Skeletal muscle satellite cell (primary cell): ENCODE data around the gene IFNL4.
A peak's percentile ranks its signal among the peaks of the same experiment; 100 is the strongest.
"Not testable (repeated sequence)": the region's sequence is repeated elsewhere in the genome, so short reads cannot be mapped to it uniquely, and the experiment has no call there.

ENCODE experiments used
- H3K27me3 ChIP-seq: 2 replicates; pipeline ENCODE4 v1.7.0; 2013; ENCODE audit warnings: low read length; ENCODE audit not compliant: control insufficient read depth, insufficient read depth
- H3K36me3 ChIP-seq: 2 replicates; pipeline ENCODE4 v1.7.0; 2013; ENCODE audit warnings: mild to moderate bottlenecking, control low read depth, low read length; ENCODE audit not compliant: insufficient read depth
- H3K4me1 ChIP-seq: 2 replicates; pipeline ENCODE4 v1.7.0; 2013; ENCODE audit warnings: low read length; ENCODE audit not compliant: control insufficient read depth, insufficient read depth
- H3K4me2 ChIP-seq: 2 replicates; pipeline ENCODE4 v1.7.0; 2013; ENCODE audit warnings: mild to moderate bottlenecking, low read length
- H3K4me3 ChIP-seq: 2 replicates; pipeline ENCODE4 v1.7.0; 2013; ENCODE audit warnings: low read length
- H3K9ac ChIP-seq: 2 replicates; pipeline ENCODE4 v1.7.0; 2013; ENCODE audit warnings: mild to moderate bottlenecking, low read depth, low read length, moderate library complexity
- H3K9me3 ChIP-seq: replicated peaks from 2 replicates; pipeline ENCODE4 v1.7.0; 2013; ENCODE audit warnings: mild to moderate bottlenecking, control low read depth, low read length

IFNL4 gene

DNA sequence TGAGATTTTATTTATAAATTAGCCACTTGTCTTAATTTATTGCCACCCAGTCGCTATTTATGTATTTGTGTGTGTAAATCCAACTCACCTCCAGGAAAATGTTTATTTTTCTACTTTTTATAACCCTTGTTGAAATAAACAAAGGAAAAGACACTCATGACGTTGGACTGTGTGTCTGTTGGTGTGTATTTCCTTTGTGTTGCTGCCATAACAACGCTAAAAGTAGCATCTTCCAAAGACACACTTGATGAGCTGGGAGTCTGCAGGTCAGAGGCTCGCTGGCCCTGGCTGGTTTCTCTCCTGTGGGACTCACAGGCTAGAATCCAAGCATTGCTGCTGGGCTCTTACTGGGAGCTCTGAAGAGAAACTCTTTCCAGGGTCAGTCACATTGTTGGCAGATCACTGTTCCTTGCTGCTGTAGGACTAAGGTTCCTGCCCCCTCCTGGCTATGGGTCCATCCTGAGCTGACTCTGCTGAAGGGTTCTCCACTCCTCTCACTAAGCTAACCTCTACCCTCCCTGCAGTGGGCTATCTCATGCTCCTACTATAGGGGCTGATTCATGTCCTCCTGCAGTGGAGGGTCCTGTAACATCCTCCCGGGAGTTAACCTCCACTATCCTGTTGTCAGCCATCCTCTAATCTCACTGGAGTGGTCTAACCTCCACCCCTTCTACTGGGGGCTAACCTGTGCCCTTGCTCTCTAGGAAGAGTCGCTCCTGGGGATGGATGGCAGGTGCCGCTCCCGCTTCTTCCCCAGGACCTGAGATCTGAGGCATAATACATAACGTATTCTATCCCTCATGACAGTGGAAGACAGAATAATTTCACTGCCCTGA is 21.6 kb upstream of the IFNL4 start:
- peaks cover 3% of the 10 kb centered on the region for H3K4me1 ChIP-seq
- H3K27me3 ChIP-seq = peaks cover 26% of the 10 kb centered on the region
- H3K4me3 ChIP-seq = no peak overlapping the region
- no peak overlapping the region for H3K9ac ChIP-seq
- H3K36me3 ChIP-seq = no peaks in the 10 kb centered on the region
- H3K9me3 ChIP-seq = no peaks in the 10 kb centered on the region
- no peak overlapping the region for H3K4me2 ChIP-seq

DNA sequence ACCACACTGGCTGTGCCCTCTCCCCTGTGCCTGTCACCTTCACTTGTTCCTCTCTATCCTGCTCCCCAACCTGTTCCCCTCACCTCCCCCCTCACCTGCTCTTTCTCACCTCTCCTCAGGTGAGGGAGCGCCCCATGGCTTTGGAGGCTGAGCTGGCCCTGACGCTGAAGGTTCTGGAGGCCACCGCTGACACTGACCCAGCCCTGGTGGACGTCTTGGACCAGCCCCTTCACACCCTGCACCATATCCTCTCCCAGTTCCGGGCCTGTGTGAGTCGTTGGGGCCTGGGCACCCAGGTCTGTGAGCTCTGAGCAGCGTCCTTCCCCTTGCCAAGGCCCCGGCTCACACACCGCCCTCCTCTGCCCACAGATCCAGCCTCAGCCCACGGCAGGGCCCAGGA is 20.7 kb upstream of the IFNL4 start:
- not testable (repeated sequence) for H3K9ac ChIP-seq, H3K9me3 ChIP-seq, H3K4me3 ChIP-seq, H3K4me1 ChIP-seq, H3K4me2 ChIP-seq, H3K36me3 ChIP-seq
- peaks cover 32% of the 10 kb centered on the region for H3K27me3 ChIP-seq

DNA sequence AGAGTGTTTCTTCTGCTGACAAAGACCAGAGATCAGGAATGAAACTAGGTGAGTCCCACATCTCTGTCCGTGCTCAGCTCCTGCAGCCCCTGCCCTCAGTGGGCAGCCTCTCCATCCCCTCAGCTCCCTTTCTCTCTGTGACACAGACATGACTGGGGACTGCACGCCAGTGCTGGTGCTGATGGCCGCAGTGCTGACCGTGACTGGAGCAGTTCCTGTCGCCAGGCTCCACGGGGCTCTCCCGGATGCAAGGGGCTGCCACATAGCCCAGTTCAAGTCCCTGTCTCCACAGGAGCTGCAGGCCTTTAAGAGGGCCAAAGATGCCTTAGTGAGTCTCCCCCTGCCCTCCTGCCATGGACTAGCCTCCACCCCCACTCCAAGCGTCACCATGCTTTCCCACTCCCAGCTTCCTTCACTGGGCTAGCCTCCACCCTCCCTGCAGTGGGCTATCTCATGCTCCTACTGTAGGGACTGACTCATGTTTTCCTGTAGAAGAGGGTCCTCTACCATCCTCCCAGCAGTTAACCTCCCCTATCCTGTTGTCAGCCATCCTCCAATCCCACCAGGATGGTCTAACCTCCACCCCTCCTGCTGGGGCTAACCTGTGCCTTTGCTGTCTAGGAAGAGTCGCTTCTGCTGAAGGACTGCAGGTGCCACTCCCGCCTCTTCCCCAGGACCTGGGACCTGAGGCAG is 20.0 kb upstream of the IFNL4 start:
- not testable (repeated sequence) for H3K9ac ChIP-seq, H3K4me1 ChIP-seq, H3K36me3 ChIP-seq, H3K4me3 ChIP-seq, H3K4me2 ChIP-seq, H3K9me3 ChIP-seq
- peaks cover 39% of the 10 kb centered on the region for H3K27me3 ChIP-seq

DNA sequence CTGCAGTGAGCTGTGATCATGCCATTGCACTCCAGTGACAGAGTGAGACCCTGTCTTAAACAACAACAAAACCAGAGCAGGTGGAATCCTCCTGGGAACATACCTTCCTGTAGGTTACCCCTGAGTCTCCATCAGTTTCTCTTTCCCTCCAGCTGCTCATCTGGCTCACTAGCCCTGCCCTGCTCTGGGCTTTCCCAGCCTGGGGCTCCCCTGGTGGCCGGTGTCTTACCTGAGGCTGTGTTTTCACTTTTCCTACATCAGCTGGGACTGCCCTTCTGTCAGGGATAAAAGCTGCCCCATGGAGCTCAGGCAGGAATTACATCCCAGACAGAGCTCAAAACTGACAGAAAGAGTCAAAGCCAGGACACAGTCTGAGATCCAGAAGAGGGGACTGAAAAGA is 19.4 kb upstream of the IFNL4 start, which contains the start of gene IFNL2:
Gene IFNL2, plus strand, starts transcription at position 312 of the 400 bp plus-strand sequence. CDS start 173 bp downstream, outside the sequence.
- not testable (repeated sequence) for H3K36me3 ChIP-seq, H3K9me3 ChIP-seq, H3K4me1 ChIP-seq, H3K4me3 ChIP-seq, H3K9ac ChIP-seq, H3K4me2 ChIP-seq
- peaks cover 44% of the 10 kb centered on the region for H3K27me3 ChIP-seq

DNA sequence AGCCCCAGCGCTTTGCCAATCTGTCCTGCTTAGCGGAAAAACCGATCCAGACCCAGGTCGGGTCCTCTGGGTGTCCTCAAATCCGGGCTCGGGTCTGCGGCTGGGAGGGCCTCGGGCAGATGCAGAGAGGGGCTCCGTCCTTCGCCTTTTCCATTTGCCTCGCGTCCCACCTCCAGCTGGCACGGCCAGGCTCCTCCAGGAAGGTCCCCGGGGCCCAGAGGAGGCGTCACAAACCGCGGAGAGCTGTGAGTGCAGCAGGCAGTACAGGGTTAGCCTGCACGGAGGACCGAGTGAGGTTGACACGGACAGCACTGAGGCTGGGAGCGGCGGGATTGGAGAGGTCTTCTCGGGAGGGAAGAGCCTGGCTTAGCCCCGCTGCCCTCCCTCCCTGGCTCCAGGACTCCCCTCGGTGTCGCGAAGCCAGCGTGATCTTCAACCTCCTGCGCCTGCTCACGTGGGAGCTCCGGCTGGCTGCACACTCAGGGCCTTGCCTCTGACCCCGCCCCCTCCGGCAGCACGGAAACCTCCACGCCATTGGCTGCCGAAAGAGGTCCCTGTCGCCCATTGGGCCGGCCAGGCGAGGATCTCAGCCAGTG is 16.8 kb upstream of the IFNL4 start:
- Histone ChIP-seq H3K9ac (no peak overlapping the region), H3K4me1 (peaks cover 9% of the 10 kb centered on the region), H3K4me3 (no peak overlapping the region), H3K4me2 (peak overlapping the region; percentile 15), H3K36me3 (no peaks in the 10 kb centered on the region), H3K27me3 (peaks cover 56% of the 10 kb centered on the region), H3K9me3 (no peaks in the 10 kb centered on the region)

DNA sequence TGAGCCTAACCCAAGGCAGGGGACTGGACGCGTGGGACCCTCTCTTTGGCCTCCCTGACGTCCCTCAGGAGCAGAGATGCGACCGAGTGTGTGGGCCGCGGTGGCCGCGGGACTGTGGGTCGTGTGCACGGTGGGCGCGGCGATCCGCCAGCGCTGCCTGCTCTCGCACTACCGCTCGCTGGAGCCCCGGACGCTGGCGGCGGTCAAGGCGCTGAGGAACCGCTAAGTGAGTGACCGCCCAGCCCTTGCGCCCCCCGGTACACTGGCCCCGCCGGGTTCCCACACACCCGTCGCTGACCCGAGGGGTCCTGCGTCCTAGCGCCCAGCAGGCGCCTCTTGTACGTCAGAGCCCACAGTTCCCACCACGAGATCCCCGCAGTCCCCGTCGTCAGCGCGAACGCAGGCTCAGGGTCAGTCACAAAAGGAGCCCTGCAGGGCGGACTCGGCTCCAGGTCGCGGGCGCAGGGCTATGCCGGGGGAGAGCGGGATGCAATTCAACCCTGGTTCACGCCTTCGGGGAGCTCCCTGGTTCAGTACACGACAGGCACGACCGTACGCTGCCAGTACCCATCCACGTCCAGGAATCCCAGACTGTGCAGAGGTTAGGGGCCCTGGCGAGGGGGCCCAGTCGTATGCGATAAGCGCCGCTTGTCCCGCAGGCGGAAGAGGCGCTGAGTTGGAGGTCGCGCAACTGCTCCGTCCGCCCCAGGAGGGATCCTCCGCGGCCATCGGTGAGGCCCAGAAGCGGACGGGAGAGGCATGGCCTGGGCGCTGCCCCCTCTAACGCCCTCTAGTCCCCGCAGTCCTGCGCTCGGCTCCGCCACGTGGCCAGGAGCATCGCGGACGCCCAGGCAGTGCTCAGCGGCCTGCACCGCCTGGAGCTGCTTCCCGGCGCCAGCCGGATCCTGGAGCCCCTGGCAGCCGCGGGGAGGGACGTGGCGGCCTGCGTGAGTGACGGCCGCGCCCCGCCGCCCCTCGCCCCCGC is 15.9 kb upstream of the IFNL4 start:
- Histone ChIP-seq H3K36me3 (no peaks in the 10 kb centered on the region), H3K27me3 (peaks cover 56% of the 10 kb centered on the region), H3K4me3 (no peak overlapping the region), H3K4me1 (peaks cover 9% of the 10 kb centered on the region), H3K9ac (no peak overlapping the region), H3K4me2 (peak overlapping the region; percentile 15), H3K9me3 (no peaks in the 10 kb centered on the region)

DNA sequence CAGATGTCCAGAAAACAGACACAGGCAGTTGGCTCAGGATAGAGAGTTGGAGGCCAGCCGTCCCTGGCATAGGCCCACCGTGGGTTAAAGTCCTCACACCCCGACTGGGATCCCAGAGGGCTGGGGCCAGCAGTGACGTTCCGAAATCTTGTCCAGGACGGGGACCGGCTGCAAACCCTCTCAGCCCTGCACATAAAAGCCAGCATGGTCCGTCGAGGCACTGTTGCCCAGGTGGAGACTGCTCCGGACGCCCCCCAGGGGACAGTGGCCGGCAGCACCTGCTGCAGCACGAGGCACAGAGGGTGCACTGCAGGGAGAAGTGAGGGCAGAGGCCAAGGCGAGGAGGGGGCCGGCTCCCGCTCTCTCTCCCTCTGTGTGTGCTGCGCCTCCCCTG is 15.3 kb upstream of the IFNL4 start:
- no peaks in the 10 kb centered on the region for H3K36me3 ChIP-seq
- no peaks in the 10 kb centered on the region for H3K9me3 ChIP-seq
- no peak overlapping the region for H3K4me2 ChIP-seq
- H3K9ac ChIP-seq = no peak overlapping the region
- H3K27me3 ChIP-seq = peaks cover 56% of the 10 kb centered on the region
- peaks cover 9% of the 10 kb centered on the region for H3K4me1 ChIP-seq
- H3K4me3 ChIP-seq = no peak overlapping the region

DNA sequence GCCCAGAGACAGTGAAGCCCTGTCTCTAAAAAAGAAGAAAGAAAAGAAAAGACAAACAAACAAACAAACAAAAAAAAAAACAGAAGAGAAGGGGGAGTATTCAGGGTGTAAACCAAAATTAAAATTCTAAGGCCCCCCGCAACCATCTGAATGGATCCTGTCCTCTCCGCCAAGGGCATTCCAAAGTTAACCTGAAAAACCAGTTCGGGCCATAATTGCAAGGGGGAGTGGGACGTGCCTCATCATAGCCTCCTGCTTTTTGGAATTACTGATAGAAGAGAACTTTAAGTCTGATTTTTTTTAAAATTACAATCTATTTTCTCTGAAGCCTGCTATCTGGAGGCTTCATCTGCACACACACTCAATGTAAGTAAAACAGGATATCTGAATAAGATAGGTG is 13.8 kb upstream of the IFNL4 start:
- H3K9me3 ChIP-seq = no peaks in the 10 kb centered on the region
- H3K27me3 ChIP-seq = peaks cover 55% of the 10 kb centered on the region
- H3K36me3 ChIP-seq = no peaks in the 10 kb centered on the region
- no peak overlapping the region for H3K4me3 ChIP-seq
- H3K9ac ChIP-seq = no peak overlapping the region
- peaks cover 9% of the 10 kb centered on the region for H3K4me1 ChIP-seq
- H3K4me2 ChIP-seq = no peak overlapping the region

DNA sequence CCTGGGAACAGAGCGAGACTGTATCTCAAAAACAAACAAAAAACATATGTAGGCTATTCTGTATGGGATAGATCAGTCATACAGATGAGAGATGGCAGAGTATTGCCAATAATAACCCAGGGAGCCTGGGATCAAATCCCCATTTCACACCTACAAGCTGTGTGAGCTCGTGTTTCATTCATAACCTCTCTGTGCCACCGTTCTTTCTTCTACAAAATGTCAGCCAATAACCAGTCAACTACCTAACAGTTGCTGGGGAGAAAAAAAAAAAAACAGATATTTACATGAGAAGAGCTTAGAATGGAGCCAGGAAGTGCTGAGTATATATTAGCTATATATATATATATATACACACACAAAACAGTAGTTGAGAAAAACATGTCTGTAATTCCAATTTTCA is 13.0 kb upstream of the IFNL4 start:
- Histone ChIP-seq H3K4me3 (no peak overlapping the region), H3K36me3 (no peaks in the 10 kb centered on the region), H3K9ac (no peak overlapping the region), H3K4me2 (no peak overlapping the region), H3K4me1 (peaks cover 9% of the 10 kb centered on the region), H3K9me3 (no peaks in the 10 kb centered on the region), H3K27me3 (peaks cover 55% of the 10 kb centered on the region)

DNA sequence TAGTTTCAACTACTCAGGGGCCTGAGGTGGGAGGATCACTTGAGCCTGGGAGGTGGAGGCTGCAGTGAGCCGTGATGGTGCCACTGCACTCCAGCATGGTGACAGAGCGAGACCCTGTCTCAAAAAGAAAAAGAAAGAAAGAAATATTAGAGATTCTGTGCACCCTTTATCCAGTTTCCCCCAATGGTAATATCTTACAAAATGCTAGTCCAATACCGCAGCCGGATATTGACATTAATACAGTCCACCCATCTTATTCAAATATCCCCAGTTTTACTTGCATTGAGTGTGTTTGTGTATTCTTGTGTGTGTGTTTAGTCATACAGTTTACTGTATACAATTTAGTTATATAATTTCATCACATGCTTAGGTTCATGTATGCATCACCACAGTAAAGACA is 8.6 kb upstream of the IFNL4 start:
- Histone ChIP-seq H3K4me3 (no peak overlapping the region), H3K27me3 (peaks cover 54% of the 10 kb centered on the region), H3K9me3 (no peaks in the 10 kb centered on the region), H3K4me2 (no peak overlapping the region), H3K36me3 (no peaks in the 10 kb centered on the region), H3K9ac (no peak overlapping the region), H3K4me1 (no peaks in the 10 kb centered on the region)
